ENCODE data around the gene REELD1. TPM values are rescaled to one million over a fixed set of nuclear protein-coding genes. Genes with fewer than 3 reads are reported as not detected.

REELD1 gene
- under 1 TPM; 0.23 to 0.49 (median 0.35) TPM for polyA plus RNA-seq (ENCODE audit: insufficient read length in 4 of 4)

GRCh38 chr4:146214238-146214637 is at the start of gene REELD1:
TSS of gene REELD1 (plus strand) at chr4:146214538. CDS start at chr4:146216953, 2,415 bp downstream.
- no peak for DNase-seq (ENCODE audit: low read depth in 4 of 4, low spot score in 3 of 4)

- DNase-seq (ENCODE audit: low read depth in 4 of 4, low spot score in 3 of 4) = no peak
Observed at GRCh38 chr4:146165221-146165620, 49.1 kb upstream of the REELD1 start.

- DNase-seq (ENCODE audit: low read depth in 4 of 4, low spot score in 3 of 4) = no peak
Observed at GRCh38 chr4:146165840-146166239, 48.5 kb upstream of the REELD1 start.

GRCh38 chr4:146170149-146170548 is 44.2 kb upstream of the REELD1 start:
- no peak for DNase-seq (ENCODE audit: low read depth in 4 of 4, low spot score in 3 of 4)

- peak; percentile 67 to 81 (median 78) for DNase-seq (ENCODE audit: low read depth in 4 of 4, low spot score in 3 of 4)
Observed at GRCh38 chr4:146175541-146176453, 38.5 kb upstream of the REELD1 start, which contains the start of gene LSM6. TSS of gene LSM6 (plus strand) at chr4:146175718. CDS start at chr4:146182922, 7,204 bp downstream.

- DNase-seq (ENCODE audit: low read depth in 4 of 4, low spot score in 3 of 4) = no peak
Observed at GRCh38 chr4:146176891-146177290, 37.4 kb upstream of the REELD1 start.

- no peak for DNase-seq (ENCODE audit: low read depth in 4 of 4, low spot score in 3 of 4)
Observed at GRCh38 chr4:146178126-146178525, 36.2 kb upstream of the REELD1 start.

GRCh38 chr4:146179784-146180370 is 34.5 kb upstream of the REELD1 start:
- DNase-seq (ENCODE audit: low read depth in 4 of 4, low spot score in 3 of 4) = no peak

GRCh38 chr4:146182443-146182842 is 31.9 kb upstream of the REELD1 start:
- DNase-seq (ENCODE audit: low read depth in 4 of 4, low spot score in 3 of 4) = no peak

GRCh38 chr4:146183209-146183608 is 31.1 kb upstream of the REELD1 start:
- DNase-seq (ENCODE audit: low read depth in 4 of 4, low spot score in 3 of 4) = no peak

- no peak for DNase-seq (ENCODE audit: low read depth in 4 of 4, low spot score in 3 of 4)
Observed at GRCh38 chr4:146186041-146186440, 28.3 kb upstream of the REELD1 start.

- no peak for DNase-seq (ENCODE audit: low read depth in 4 of 4, low spot score in 3 of 4)
Observed at GRCh38 chr4:146186596-146186995, 27.7 kb upstream of the REELD1 start.

- DNase-seq (ENCODE audit: low read depth in 4 of 4, low spot score in 3 of 4) = no peak
Observed at GRCh38 chr4:146190456-146190855, 23.9 kb upstream of the REELD1 start.

GRCh38 chr4:146191766-146192458 is 22.4 kb upstream of the REELD1 start:
- DNase-seq (ENCODE audit: low read depth in 4 of 4, low spot score in 3 of 4) = no peak

- no peak for DNase-seq (ENCODE audit: low read depth in 4 of 4, low spot score in 3 of 4)
Observed at GRCh38 chr4:146193628-146194027, 20.7 kb upstream of the REELD1 start.

GRCh38 chr4:146194212-146194611 is 20.1 kb upstream of the REELD1 start:
- DNase-seq (ENCODE audit: low read depth in 4 of 4, low spot score in 3 of 4) = no peak

- no peak for DNase-seq (ENCODE audit: low read depth in 4 of 4, low spot score in 3 of 4)
Observed at GRCh38 chr4:146202665-146203064, 11.7 kb upstream of the REELD1 start.

GRCh38 chr4:146207410-146207809 is 6.9 kb upstream of the REELD1 start:
- no peak for DNase-seq (ENCODE audit: low read depth in 4 of 4, low spot score in 3 of 4)

GRCh38 chr4:146210890-146211289 is 3.4 kb upstream of the REELD1 start:
- no peak for DNase-seq (ENCODE audit: low read depth in 4 of 4, low spot score in 3 of 4)

GRCh38 chr4:146211440-146211839 is 2.9 kb upstream of the REELD1 start:
- DNase-seq (ENCODE audit: low read depth in 4 of 4, low spot score in 3 of 4) = no peak

- DNase-seq (ENCODE audit: low read depth in 4 of 4, low spot score in 3 of 4) = no peak
Observed at GRCh38 chr4:146212781-146213180, 1.6 kb upstream of the REELD1 start.

Measured in left renal pelvis (tissue), 4 donors.